Stimulated activated CD8-positive, alpha-beta memory T cell treated with anti-CD3 and anti-CD28 coated beads, Interleukin-12 subunit alpha, Interleukin-12 subunit beta, amount 100 ng/mL, for 24 hours (primary cell): Measurements from ENCODE around the gene BOD1L2.

Experiments
- DNase-seq: peaks from one replicate; pipeline ENCODE4 v3.0.0-alpha.2; 2020; ENCODE audit errors: extremely low read depth

BOD1L2 gene

DNA sequence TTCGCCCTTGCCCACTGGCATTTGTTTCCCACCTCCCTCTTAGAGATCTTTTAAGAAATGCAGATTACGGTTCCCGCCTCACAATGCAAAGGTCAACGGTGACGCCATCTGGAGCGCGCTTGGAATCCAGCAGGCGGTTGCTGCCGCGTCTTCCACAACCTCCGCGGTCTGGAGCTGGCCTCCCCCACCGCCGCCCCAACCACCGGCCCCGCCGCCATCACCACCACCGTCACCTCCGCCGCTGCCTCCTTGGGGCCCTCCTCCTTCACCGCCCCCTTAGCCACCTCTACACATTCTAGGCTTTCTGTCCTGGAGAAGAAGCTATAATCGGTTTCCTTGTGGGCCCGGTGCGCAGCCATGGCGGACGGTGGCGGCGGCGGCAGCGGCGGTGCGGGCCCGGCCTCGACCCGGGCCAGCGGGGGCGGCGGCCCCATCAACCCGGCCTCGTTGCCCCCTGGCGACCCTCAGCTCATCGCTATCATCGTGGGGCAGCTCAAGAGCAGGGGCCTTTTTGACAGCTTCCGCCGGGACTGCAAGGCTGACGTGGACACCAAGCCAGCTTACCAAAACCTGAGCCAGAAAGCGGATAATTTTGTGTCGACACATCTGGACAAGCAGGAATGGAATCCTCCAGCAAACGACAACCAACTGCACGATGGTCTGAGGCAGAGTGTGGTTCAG lies at the start of gene BOD1L2:
Gene BOD1L2 (plus strand): TSS at position 132 of the 681 bp plus-strand sequence. CDS start 226 bp downstream, at position 358.
- DNase-seq, result no peak

DNA sequence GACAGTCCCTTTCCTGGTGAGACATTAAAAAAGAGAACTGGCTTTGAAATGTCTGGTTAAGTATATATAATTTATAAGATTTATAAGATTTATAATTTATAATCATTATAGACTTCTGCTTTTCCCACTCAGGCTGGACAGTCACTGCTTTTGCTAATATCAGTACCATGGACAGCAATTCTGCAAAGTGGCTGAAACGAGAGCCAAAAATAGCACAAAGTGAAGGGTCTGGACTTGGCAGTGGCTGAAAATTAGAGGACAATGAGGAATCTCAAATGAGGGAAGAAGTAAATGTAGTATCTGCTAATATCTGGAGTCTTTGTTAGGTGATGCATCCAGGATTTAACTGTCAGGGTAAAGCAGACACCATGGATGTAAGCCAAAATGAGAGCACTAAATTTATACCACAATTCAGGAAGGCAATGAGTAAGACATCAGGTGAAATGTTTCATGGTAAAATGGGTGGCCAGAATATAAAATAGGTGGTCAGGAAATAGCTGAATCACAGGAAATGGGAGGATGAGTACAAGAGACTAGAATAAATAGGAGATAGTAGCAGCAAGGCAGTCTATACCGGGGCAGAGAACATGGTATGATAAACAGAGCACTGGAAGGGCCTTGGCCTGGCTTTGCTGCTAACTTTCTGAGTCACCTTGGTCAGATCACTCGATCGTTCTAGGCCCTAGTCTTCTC lies 39.6 kb upstream of the BOD1L2 start:
- no peak for DNase-seq

DNA sequence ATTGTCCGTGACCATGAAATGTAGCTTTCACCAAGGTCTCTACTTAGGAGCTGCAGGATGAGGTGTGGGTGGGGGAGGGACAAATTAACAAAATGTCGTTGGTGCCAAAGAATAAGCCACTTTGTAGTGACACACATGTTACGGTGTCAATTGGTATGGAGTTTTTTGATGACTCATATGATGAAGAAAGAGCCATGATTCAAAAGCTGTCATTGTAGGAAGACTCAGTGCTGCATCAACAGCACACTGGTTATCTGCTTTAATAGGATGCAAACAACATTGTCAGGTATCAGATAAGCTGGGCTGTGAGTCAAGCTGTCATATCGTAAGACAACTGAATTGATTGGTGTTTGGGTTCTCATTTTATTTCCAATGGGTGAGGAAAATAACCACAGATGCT lies 36.6 kb upstream of the BOD1L2 start:
- DNase-seq, result no peak

- no peak for DNase-seq
Observed at GRCh38 chr18:57113799-57114420, 33.0 kb upstream of the BOD1L2 start.

DNA sequence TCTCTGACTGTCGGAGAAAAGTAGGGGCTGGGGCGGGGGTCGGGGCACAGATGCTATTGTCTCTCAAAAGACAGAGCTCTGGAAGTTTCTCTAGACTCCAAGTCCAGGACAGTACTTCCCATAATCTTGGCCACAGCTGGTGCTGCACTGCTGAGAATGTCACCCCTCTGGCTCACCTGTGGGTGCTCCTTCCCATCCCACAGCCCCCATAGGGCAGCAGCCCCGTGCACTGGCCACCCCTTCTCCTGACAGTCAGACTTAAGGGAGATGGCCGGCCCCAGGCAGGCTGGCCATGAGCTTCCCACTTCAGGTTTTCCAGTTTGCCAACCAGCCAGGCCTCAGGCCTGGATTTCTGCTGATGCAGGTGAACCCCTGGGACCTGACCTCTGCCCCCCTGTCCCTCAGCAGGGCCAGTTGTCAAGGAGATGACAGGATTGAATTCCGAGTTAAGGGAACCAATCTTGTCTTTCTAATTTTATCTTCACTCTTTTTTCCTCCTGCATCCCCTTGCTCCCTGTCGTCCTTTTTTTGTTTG lies 30.2 kb upstream of the BOD1L2 start:
- no peak for DNase-seq

GRCh38 chr18:57121542-57122112 lies 25.3 kb upstream of the BOD1L2 start:
- no peak for DNase-seq

DNA sequence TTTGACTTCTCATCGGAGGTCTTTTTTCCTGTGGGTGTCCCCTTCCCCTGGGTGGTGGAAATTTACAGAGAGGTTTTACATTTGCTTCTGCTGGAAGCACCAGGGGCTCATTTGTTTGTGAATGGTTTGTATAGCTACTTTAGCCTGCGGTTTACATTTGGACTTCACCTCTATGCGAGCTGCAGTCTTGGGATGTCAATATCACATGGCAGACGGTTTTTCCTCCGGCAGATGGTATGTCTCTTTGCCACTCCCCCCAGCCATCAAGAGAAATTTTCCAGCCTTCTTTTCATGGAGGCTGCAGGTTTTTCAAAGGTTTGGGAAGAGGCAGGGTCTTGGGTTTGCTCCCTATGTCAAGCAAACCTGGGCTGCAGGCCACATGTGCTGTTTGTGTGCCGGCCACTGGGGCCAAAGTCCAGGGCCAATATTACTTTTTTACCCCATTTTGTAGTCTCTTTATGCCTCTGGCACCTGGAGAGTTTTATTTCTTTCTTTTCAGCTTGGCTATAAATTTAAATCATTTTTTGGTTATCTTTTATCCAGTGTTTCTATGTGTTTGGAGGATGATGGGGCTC lies 23.9 kb upstream of the BOD1L2 start:
- no peak for DNase-seq

- no peak for DNase-seq
Observed at GRCh38 chr18:57125627-57126026, 21.3 kb upstream of the BOD1L2 start.

DNA sequence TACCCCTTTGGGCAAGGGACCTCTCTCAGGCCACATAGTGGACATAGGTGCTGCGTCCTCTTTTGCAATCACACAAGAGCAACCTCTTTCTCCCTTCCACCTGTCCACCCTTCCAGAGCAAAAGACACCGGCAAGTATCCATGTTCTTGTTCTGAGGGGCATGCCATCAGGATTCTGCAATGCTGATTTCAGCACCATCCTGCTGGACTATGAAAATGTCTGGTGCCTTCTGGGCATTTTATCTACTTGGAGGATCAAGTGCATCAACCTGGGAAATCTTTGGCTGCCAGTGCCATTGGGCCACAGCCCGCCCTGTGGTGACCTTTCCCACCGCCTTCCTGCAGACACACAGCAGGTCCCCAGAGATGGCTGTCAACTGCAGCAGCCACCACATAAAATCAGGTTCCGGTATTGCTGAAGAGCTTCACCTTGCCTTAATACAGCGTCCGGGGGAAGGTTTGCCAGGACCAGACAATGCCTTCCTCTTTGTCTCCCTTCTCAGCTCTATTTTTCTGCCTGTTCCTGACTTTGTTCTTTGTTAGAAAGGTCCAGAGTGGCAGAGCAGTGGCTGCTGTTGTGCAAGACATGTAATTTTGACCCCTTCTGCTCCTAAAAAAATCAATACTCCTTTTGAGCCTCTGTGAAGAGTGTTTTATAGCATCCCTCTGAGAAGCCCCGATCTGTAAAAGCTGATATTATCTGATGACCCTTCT lies 18.5 kb upstream of the BOD1L2 start:
- no peak for DNase-seq

- no peak for DNase-seq
Observed at GRCh38 chr18:57131101-57131500, 15.8 kb upstream of the BOD1L2 start.

- no peak for DNase-seq
Observed at GRCh38 chr18:57131782-57132181, 15.1 kb upstream of the BOD1L2 start.

DNA sequence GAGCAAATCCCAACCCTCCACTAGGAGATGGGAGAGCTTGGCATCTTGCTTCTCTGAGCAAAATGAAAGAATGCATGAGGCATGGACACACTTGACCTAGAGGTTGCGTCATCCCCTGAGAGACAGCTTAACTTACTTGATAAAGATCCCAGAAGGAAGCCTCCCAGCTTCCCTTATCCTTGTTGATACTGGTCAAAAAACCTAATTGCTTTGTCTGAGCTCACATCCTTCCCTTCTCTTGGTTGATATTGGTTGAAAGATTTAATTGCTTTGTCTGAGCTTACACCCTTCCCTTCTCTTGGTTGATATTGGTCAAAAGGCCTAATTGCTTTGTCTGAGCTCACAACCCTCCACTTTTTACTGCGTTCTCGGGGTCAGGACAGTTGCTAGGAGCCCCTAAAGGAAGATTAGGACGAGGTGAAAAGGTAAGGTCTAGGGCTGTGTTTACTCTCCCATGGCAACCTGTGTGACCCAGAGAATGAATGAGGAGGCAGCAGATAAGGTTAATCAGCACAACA lies 12.2 kb upstream of the BOD1L2 start:
- DNase-seq, result no peak

- no peak for DNase-seq
Observed at GRCh38 chr18:57135699-57136098, 11.2 kb upstream of the BOD1L2 start.

- DNase-seq, result no peak
Observed at GRCh38 chr18:57137847-57138246, 9.0 kb upstream of the BOD1L2 start.

GRCh38 chr18:57141208-57142129 lies 5.4 kb upstream of the BOD1L2 start:
- no peak for DNase-seq

- no peak for DNase-seq
Observed at GRCh38 chr18:57142324-57142723, 4.6 kb upstream of the BOD1L2 start.

GRCh38 chr18:57143265-57143664 lies 3.6 kb upstream of the BOD1L2 start:
- no peak for DNase-seq

DNA sequence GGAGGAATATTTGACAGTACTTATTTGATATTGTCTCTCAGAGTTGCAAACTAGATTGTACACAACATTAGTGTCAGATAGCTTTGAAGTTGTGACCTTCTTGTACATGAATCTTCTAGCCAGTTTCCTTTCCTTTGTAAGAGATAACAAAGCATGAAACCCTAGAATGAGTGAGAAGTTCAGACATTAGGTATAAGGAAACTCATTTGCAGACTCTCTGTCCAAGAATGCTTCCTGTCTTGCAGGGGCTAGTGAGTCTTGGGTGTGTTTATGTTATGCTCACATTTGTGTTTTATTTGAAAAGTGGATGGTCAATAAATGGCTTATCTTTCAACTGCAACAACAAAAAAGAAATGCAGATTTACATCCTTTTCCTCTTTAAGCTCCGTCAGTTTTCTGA lies 1.4 kb downstream of the BOD1L2 start:
- DNase-seq, result no peak

DNA sequence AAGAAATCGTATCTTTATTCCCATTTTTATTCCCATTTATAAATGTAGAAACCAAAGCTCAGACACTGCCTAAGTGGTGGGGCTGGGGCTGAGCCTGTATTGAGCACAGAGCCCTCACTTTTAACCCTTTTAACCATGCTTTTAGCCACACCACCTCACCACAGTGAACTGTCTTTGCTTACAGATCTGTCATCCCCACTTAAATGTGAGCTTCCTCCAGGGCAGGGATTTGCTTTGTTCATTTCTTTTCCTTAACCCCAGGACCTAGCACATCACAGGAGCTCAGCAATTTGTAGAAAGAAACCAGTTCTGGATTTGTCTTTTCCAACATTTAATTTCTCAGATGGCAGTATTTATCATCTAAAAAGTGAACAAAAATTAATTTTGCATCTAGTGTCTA lies 2.2 kb downstream of the BOD1L2 start:
- no peak for DNase-seq

DNA sequence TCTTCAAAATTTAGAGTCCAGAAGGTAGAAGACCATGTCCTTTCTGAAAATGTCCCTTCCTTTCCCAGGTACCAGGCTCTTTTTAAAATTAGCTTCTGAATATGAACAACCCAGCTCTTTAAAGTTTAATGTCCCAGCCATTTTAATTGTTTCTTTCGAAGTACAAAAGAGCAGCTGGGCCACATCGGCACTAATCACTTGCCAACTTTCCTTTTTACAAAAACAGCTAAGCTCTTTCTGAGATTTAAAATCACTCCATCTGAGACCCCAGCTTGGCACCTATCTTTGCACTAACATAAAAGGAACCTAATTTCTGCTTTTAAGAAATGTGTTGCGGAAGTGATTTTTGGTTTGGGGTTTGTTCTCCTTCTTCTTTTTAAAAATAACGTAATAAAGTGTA lies 2.6 kb downstream of the BOD1L2 start:
- no peak for DNase-seq
